ENCODE data around the gene EFCAB6.

The EFCAB6 gene

GRCh38 chr22:43511276-43511910 is 300.7 kb downstream of the EFCAB6 start:
- DNase-seq (ENCODE audit: low read depth in 2 of 3, low spot score in 2 of 3) = no peak

- DNase-seq (ENCODE audit: low read depth in 2 of 3, low spot score in 2 of 3) = no peak
Measured at GRCh38 chr22:43510281-43511070, 301.6 kb downstream of the EFCAB6 start.

GRCh38 chr22:43509337-43509736 is 302.8 kb downstream of the EFCAB6 start:
- no peak for DNase-seq (ENCODE audit: low read depth in 2 of 3, low spot score in 2 of 3)

- no peak for DNase-seq (ENCODE audit: low read depth in 2 of 3, low spot score in 2 of 3)
Measured at GRCh38 chr22:43508489-43508888, 303.6 kb downstream of the EFCAB6 start.

GRCh38 chr22:43507235-43507634 is 304.9 kb downstream of the EFCAB6 start:
- DNase-seq (ENCODE audit: low read depth in 2 of 3, low spot score in 2 of 3) = no peak

- no peak for DNase-seq (ENCODE audit: low read depth in 2 of 3, low spot score in 2 of 3)
Measured at GRCh38 chr22:43506487-43506886, 305.6 kb downstream of the EFCAB6 start.

GRCh38 chr22:43505896-43506295 is 306.2 kb downstream of the EFCAB6 start:
- no peak for DNase-seq (ENCODE audit: low read depth in 2 of 3, low spot score in 2 of 3)

GRCh38 chr22:43505423-43505822 is 306.7 kb downstream of the EFCAB6 start:
- no peak for DNase-seq (ENCODE audit: low read depth in 2 of 3, low spot score in 2 of 3)

- DNase-seq (ENCODE audit: low read depth in 2 of 3, low spot score in 2 of 3) = no peak
Measured at GRCh38 chr22:43504666-43505261, 307.3 kb downstream of the EFCAB6 start.

- no peak for DNase-seq (ENCODE audit: low read depth in 2 of 3, low spot score in 2 of 3)
Measured at GRCh38 chr22:43504068-43504467, 308.0 kb downstream of the EFCAB6 start.

- DNase-seq (ENCODE audit: low read depth in 2 of 3, low spot score in 2 of 3) = no peak
Measured at GRCh38 chr22:43502306-43502874, 309.7 kb downstream of the EFCAB6 start.

- DNase-seq (ENCODE audit: low read depth in 2 of 3, low spot score in 2 of 3) = no peak
Measured at GRCh38 chr22:43501878-43502277, 310.2 kb downstream of the EFCAB6 start.

GRCh38 chr22:43500792-43501785 is 311.0 kb downstream of the EFCAB6 start:
- DNase-seq (ENCODE audit: low read depth in 2 of 3, low spot score in 2 of 3) = no peak

GRCh38 chr22:43498856-43499253 is 313.2 kb downstream of the EFCAB6 start:
- no peak for DNase-seq (ENCODE audit: low read depth in 2 of 3, low spot score in 2 of 3)

GRCh38 chr22:43497956-43498855 is 313.9 kb downstream of the EFCAB6 start:
- no peak for DNase-seq (ENCODE audit: low read depth in 2 of 3, low spot score in 2 of 3)

- no peak for DNase-seq (ENCODE audit: low read depth in 2 of 3, low spot score in 2 of 3)
Measured at GRCh38 chr22:43493297-43493696, 318.8 kb downstream of the EFCAB6 start.

- no peak for DNase-seq (ENCODE audit: low read depth in 2 of 3, low spot score in 2 of 3)
Measured at GRCh38 chr22:43491737-43492136, 320.4 kb downstream of the EFCAB6 start.

- no peak for DNase-seq (ENCODE audit: low read depth in 2 of 3, low spot score in 2 of 3)
Measured at GRCh38 chr22:43491177-43491576, 320.9 kb downstream of the EFCAB6 start.

GRCh38 chr22:43490311-43490710 is 321.8 kb downstream of the EFCAB6 start:
- DNase-seq (ENCODE audit: low read depth in 2 of 3, low spot score in 2 of 3) = no peak

- DNase-seq (ENCODE audit: low read depth in 2 of 3, low spot score in 2 of 3) = no peak
Measured at GRCh38 chr22:43488937-43489336, 323.2 kb downstream of the EFCAB6 start.
